Measurements from ENCODE around the gene OPCML.

DNA sequence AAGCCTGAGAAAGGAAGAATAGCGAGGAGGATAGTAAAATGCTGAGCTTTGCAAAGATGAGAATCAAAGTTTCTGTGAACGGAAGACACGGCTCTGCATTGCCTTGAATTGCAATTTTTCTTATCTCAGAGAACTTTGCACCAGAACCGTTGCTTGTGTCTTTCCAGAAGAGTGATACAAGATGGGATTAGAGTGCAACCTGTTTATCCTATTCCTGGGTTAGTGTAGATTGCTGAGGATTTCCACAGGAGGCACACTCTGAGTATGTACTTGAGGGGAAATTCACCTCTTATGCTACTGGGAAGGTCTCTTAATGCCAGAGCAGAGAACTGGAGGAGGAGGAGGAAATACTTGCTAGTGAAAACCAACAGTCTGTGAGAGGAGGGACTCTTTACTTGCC is 377.5 kb downstream of the OPCML start:
- TF ChIP-seq, protein P1, sequence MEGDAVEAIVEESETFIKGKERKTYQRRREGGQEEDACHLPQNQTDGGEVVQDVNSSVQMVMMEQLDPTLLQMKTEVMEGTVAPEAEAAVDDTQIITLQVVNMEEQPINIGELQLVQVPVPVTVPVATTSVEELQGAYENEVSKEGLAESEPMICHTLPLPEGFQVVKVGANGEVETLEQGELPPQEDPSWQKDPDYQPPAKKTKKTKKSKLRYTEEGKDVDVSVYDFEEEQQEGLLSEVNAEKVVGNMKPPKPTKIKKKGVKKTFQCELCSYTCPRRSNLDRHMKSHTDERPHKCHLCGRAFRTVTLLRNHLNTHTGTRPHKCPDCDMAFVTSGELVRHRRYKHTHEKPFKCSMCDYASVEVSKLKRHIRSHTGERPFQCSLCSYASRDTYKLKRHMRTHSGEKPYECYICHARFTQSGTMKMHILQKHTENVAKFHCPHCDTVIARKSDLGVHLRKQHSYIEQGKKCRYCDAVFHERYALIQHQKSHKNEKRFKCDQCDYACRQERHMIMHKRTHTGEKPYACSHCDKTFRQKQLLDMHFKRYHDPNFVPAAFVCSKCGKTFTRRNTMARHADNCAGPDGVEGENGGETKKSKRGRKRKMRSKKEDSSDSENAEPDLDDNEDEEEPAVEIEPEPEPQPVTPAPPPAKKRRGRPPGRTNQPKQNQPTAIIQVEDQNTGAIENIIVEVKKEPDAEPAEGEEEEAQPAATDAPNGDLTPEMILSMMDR (conservative IDR thresholded peaks at IDR 0.05; ENCODE audit: low read depth, low read length): no peak
- no peak for TF ChIP-seq EZH2phosphoT487 (IDR thresholded peaks at IDR 0.05; ENCODE audit: borderline replicate concordance, low read length)

All from PC-3 (cell line).